SIG-M5 (cell line): Measurements from ENCODE around the gene ANKLE1.
A peak's percentile ranks its signal among the peaks of the same experiment; 100 is the strongest.

Experiments
- DNase-seq: peaks from one replicate; lab custom pipeline; 2025; lab: John Stamatoyannopoulos, UW

The ANKLE1 gene

GRCh38 chr19:17281391-17282304, at the start of gene ANKLE1:
Gene ANKLE1 (plus strand): TSS chr19:17281901. CDS start chr19:17281921, 20 bp downstream.
- DNase-seq, result peak; percentile 37

GRCh38 chr19:17232258-17232657, 49.4 kb upstream of the ANKLE1 start:
- DNase-seq, result no peak

GRCh38 chr19:17234911-17235299, 46.8 kb upstream of the ANKLE1 start:
- no peak for DNase-seq

- DNase-seq, result no peak
Measured at GRCh38 chr19:17235300-17235970, 46.3 kb upstream of the ANKLE1 start.

- no peak for DNase-seq
Measured at GRCh38 chr19:17235971-17236777, 45.5 kb upstream of the ANKLE1 start.

- DNase-seq, result no peak
Measured at GRCh38 chr19:17236811-17237543, 44.7 kb upstream of the ANKLE1 start.

GRCh38 chr19:17237747-17238706, 43.7 kb upstream of the ANKLE1 start:
- no peak for DNase-seq

- DNase-seq, result no peak
Measured at GRCh38 chr19:17240062-17240752, 41.5 kb upstream of the ANKLE1 start.

GRCh38 chr19:17240826-17241399, 40.8 kb upstream of the ANKLE1 start:
- DNase-seq, result no peak

GRCh38 chr19:17242431-17243208, 39.1 kb upstream of the ANKLE1 start:
- no peak for DNase-seq

- DNase-seq, result no peak
Measured at GRCh38 chr19:17243211-17243829, 38.4 kb upstream of the ANKLE1 start.

- DNase-seq, result no peak
Measured at GRCh38 chr19:17243830-17244617, 37.7 kb upstream of the ANKLE1 start.

GRCh38 chr19:17244618-17245534, 36.8 kb upstream of the ANKLE1 start:
- DNase-seq, result no peak

GRCh38 chr19:17245535-17245984, 36.1 kb upstream of the ANKLE1 start, which contains the start of gene NR2F6:
Gene NR2F6 (minus strand): TSS chr19:17245919. CDS start chr19:17245220, 699 bp downstream.
- no peak for DNase-seq

- no peak for DNase-seq
Measured at GRCh38 chr19:17246681-17247425, 34.8 kb upstream of the ANKLE1 start.
